Measurements from ENCODE around the gene PHYHIPL. TPM values are rescaled to one million over a fixed set of nuclear protein-coding genes. Genes with fewer than 3 reads are reported as not detected.
"Not testable (repeated sequence)": the region's sequence is repeated elsewhere in the genome, so short reads cannot be mapped to it uniquely, and the experiment has no call there.

PHYHIPL gene
- total RNA-seq, 2 experiments from 2014 or later: not detected

GRCh38 chr10:59223597-59223996 lies 47.2 kb downstream of the PHYHIPL start:
- DNase-seq; H3K9me3 Mint-ChIP-seq; H3K36me3 Mint-ChIP-seq (ENCODE audit: low read depth); H3K4me1 Mint-ChIP-seq; H3K27me3 Mint-ChIP-seq; H3K4me3 Mint-ChIP-seq; CTCF ChIA-PET; POLR2A ChIA-PET; H3K27ac Mint-ChIP-seq: not testable (repeated sequence)

DNA sequence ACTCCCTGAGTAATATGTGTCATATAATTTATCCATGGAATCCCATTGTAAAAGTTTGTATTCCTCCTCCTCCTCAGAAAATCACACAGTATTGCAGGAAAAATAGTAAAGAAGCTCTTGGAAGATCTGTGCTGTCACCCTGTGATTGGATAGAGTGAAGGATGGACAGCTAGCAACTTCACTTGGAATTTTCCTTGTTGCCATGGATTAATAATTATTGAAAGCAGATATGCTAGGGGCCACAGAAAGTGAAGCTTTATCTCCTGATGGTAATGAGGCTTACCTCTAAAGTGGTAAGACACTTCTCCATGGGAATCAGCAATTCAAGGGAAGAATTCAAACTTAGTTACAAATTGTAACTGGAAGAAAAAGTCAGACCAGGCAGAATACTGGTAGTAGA lies 48.8 kb downstream of the PHYHIPL start:
- Mint-ChIP-seq H3K9me3 (no peaks in the 10 kb centered on the region), H3K36me3 (ENCODE audit: low read depth) (no peaks in the 10 kb centered on the region), H3K4me3 (no peak overlapping the region), H3K27me3 (no peaks in the 10 kb centered on the region), H3K27ac (no peak overlapping the region), H3K4me1 (no peaks in the 10 kb centered on the region)
- DNase-seq: no peak
- CTCF ChIA-PET: no interaction called here
- POLR2A ChIA-PET: no interaction called here

DNA sequence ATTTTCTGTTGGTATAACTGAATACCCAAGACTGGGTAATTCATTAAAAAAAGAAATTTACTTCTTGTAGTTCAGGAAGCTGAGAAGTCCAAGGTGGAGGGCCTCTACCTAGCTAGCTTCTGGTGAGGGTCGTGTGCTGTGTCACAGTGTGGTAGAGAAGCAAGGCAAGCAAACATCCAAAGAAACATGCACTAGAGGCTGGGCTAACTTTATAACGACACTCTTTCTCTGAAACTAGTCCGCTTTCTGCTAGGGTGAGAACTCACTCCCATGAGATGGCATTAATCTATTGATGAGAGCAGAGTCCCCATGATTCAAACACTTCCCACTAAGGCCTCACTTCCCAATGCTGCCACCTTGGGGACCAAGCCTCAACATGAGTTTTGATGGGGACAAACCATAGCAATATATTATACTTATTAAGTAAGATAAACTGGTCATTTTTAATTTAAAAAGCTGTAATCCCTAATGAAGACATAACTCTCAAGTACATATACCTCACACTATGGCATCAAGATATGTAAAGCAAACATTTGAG lies 50.8 kb downstream of the PHYHIPL start:
- CTCF ChIA-PET: no interaction called here
- Mint-ChIP-seq H3K36me3 (ENCODE audit: low read depth) (no peaks in the 10 kb centered on the region), H3K27ac (no peak overlapping the region), H3K27me3 (no peaks in the 10 kb centered on the region), H3K9me3 (no peaks in the 10 kb centered on the region), H3K4me3 (no peak overlapping the region), H3K4me1 (no peaks in the 10 kb centered on the region)
- POLR2A ChIA-PET: no interaction called here
- no peak for DNase-seq

DNA sequence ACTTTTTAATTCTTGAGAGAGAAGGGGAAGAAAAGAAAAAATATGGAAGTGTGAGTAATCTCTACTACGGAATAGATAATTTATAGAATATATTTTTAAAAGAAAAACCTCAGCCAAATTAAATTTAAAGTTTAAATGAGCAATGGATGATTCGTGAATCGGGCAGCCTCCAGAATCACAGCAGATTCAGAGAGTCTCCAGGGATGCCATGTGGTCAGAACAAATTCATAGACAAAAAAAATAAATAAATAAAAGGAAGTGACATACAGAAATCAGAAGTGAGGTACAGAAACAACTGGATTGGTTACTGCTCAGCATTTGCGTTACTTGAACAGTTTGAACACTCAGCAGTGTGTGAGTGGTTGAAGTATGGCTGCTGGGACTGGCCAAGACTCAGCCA lies 53.0 kb downstream of the PHYHIPL start:
- no peaks in the 10 kb centered on the region for H3K9me3 Mint-ChIP-seq
- no peak for DNase-seq
- POLR2A ChIA-PET: no interaction called here
- H3K4me1 Mint-ChIP-seq: no peaks in the 10 kb centered on the region
- CTCF ChIA-PET: no interaction called here
- no peak overlapping the region for H3K4me3 Mint-ChIP-seq
- no peak overlapping the region for H3K27ac Mint-ChIP-seq
- H3K36me3 Mint-ChIP-seq (ENCODE audit: low read depth): no peaks in the 10 kb centered on the region
- H3K27me3 Mint-ChIP-seq: no peaks in the 10 kb centered on the region

DNA sequence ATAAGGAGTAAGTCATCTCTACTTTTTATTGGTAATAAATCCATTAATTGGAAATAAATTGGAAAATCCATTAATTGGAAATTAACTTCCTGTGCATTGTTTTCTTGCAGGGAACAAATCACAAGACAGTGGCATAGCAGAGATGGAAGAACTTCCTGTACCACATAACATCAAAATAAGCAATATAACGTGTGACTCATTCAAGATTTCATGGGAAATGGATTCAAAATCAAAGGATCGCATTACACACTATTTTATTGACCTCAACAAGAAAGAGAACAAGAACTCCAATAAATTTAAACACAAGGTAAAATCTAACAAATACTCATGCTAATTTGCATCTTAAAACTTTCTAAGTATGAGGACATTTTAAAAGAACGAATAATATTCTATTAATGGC lies 57.8 kb downstream of the PHYHIPL start:
- H3K9me3 Mint-ChIP-seq: no peaks in the 10 kb centered on the region
- ChIA-PET POLR2A (no interaction called here), CTCF (no interaction called here)
- no peak overlapping the region for H3K27ac Mint-ChIP-seq
- no peaks in the 10 kb centered on the region for H3K4me1 Mint-ChIP-seq
- no peak overlapping the region for H3K4me3 Mint-ChIP-seq
- no peaks in the 10 kb centered on the region for H3K36me3 Mint-ChIP-seq (ENCODE audit: low read depth)
- H3K27me3 Mint-ChIP-seq: peaks cover 2% of the 10 kb centered on the region
- no peak for DNase-seq

- Mint-ChIP-seq H3K27ac (no peak overlapping the region), H3K36me3 (ENCODE audit: low read depth) (no peaks in the 10 kb centered on the region), H3K9me3 (no peaks in the 10 kb centered on the region), H3K4me3 (no peak overlapping the region), H3K4me1 (no peaks in the 10 kb centered on the region), H3K27me3 (peaks cover 2% of the 10 kb centered on the region)
- CTCF ChIA-PET: no interaction called here
- DNase-seq: no peak
- POLR2A ChIA-PET: no interaction called here
Observed at GRCh38 chr10:59234816-59235429, 58.5 kb downstream of the PHYHIPL start.

DNA sequence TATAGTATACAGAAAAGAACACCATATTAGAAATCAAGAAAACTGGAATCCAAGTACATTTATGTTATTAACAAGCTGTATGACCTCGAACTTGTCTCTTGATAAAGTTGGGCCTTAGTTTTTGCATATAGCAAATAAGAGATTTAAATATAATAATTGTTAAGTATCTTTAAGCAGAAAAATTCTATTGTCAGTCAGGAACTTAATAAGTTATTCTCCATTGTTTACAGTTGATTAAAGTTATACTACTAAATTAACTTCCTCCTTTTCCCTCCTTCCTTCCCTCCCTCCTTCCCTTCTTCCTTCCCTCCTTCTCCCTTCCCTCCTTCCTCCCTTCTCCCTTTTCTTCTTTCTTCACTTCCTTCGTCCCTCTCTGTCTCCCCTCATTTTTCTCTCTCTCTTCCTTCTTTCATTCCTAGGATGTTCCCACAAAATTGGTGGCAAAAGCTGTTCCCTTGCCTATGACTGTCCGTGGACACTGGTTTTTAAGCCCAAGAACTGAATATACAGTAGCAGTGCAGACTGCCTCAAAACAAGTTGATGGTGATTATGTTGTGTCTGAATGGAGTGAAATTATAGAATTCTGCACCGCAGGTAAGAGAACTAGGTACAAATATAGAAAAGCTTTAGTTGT lies 59.7 kb downstream of the PHYHIPL start:
- Mint-ChIP-seq H3K9me3 (no peaks in the 10 kb centered on the region), H3K4me1 (no peaks in the 10 kb centered on the region), H3K36me3 (ENCODE audit: low read depth) (no peaks in the 10 kb centered on the region), H3K27ac (no peak overlapping the region), H3K27me3 (peaks cover 2% of the 10 kb centered on the region), H3K4me3 (no peak overlapping the region)
- CTCF ChIA-PET: no interaction called here
- POLR2A ChIA-PET: no interaction called here
- DNase-seq: no peak

GRCh38 chr10:59237775-59238174 lies 61.3 kb downstream of the PHYHIPL start:
- Mint-ChIP-seq H3K4me1 (no peaks in the 10 kb centered on the region), H3K36me3 (ENCODE audit: low read depth) (no peaks in the 10 kb centered on the region), H3K27me3 (peaks cover 2% of the 10 kb centered on the region), H3K9me3 (no peaks in the 10 kb centered on the region), H3K27ac (no peak overlapping the region), H3K4me3 (no peak overlapping the region)
- DNase-seq: no peak
- ChIA-PET CTCF (no interaction called here), POLR2A (no interaction called here)

GRCh38 chr10:59239108-59239507 lies 62.7 kb downstream of the PHYHIPL start:
- H3K27me3 Mint-ChIP-seq; H3K4me3 Mint-ChIP-seq; H3K9me3 Mint-ChIP-seq; H3K36me3 Mint-ChIP-seq (ENCODE audit: low read depth); DNase-seq; H3K4me1 Mint-ChIP-seq; H3K27ac Mint-ChIP-seq; POLR2A ChIA-PET: not testable (repeated sequence)
- CTCF ChIA-PET: interaction anchor here (1.4 kb wide), 1 partner anchor 384 kb away, joined by 3 read pairs; no protein-coding TSS in a partner anchor

DNA sequence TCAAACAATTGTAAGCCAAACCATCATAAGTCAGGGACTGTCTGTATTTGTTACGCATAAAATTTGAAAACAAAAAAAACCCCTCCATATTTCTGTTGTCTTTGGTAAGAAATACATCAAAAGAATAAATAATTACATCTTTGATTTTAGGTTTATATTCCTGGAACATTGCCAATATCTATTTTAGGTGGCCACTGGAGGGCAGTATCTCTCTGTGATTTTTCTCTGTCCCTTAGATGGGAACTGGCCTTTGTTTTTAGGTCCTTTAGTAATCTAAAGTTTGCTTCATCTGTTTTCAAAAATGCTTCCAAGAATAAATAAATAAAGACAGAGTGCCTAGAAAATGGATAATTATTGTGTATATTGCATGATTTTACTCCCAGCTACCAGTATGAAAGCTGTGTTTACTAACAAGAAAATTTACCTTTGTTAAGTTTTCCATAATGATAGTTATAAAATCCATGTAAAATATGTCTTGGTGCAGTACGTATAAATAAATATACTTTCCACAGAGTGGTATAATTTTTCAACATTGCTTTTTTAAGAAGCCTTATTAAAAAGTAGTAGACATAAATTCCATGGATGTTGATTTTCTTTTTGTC lies 64.2 kb downstream of the PHYHIPL start:
- Mint-ChIP-seq H3K36me3 (ENCODE audit: low read depth) (no peaks in the 10 kb centered on the region), H3K4me1 (no peaks in the 10 kb centered on the region), H3K27me3 (peaks cover 2% of the 10 kb centered on the region), H3K9me3 (no peaks in the 10 kb centered on the region), H3K4me3 (no peak overlapping the region), H3K27ac (no peak overlapping the region)
- ChIA-PET CTCF (interaction anchor here (0.8 kb wide), 1 partner anchor 381 kb away, joined by 3 read pairs; no protein-coding TSS in a partner anchor), POLR2A (no interaction called here)
- no peak for DNase-seq

GRCh38 chr10:59242057-59242456 lies 65.6 kb downstream of the PHYHIPL start:
- POLR2A ChIA-PET: no interaction called here
- H3K36me3 Mint-ChIP-seq (ENCODE audit: low read depth): no peaks in the 10 kb centered on the region

GRCh38 chr10:59242991-59243390 lies 66.5 kb downstream of the PHYHIPL start:
- ChIA-PET POLR2A (no interaction called here), CTCF (no interaction called here)
- DNase-seq: no peak
- H3K36me3 Mint-ChIP-seq (ENCODE audit: low read depth): no peaks in the 10 kb centered on the region
- H3K27ac Mint-ChIP-seq: no peak overlapping the region
- no peak overlapping the region for H3K4me3 Mint-ChIP-seq
- H3K9me3 Mint-ChIP-seq: no peaks in the 10 kb centered on the region
- H3K27me3 Mint-ChIP-seq: peaks cover 2% of the 10 kb centered on the region
- no peaks in the 10 kb centered on the region for H3K4me1 Mint-ChIP-seq

More at GRCh38 chr10:59242057-59242456, 65.6 kb downstream of the PHYHIPL start:
- Mint-ChIP-seq H3K27me3 (peaks cover 2% of the 10 kb centered on the region), H3K9me3 (no peaks in the 10 kb centered on the region), H3K27ac (no peak overlapping the region), H3K4me3 (no peak overlapping the region), H3K4me1 (no peaks in the 10 kb centered on the region)
- no peak for DNase-seq
- CTCF ChIA-PET: no interaction called here

DNA sequence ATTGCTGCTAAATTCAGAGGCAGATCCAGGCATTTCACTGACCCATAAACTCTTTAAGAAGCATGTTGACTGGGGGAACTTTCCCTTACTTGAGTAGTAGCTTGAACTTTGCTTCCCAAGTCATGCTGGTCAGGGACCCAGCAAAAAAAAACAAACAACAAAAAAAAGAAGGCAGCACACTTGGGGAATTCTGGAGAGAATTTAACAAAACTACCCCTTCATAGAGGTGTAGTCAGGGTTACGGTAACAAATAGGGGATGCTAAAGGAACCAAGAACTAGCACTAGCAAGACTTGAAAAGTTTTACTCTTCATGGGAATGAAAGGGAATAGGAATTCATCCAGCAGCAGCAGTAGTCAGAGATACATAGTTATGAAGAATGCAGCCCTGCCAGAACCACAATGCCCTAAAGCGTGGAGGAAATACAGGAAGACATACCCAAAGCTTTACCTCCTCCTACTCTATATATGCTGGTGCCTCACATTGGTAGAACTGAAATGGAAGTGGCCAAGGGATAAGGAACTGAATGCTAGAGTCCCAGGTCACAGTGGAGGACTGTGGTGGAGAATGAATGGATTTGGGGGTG lies 67.3 kb downstream of the PHYHIPL start:
- H3K4me1 Mint-ChIP-seq: no peaks in the 10 kb centered on the region
- DNase-seq: no peak
- H3K9me3 Mint-ChIP-seq: no peaks in the 10 kb centered on the region
- H3K27me3 Mint-ChIP-seq: peaks cover 2% of the 10 kb centered on the region
- no peak overlapping the region for H3K27ac Mint-ChIP-seq
- POLR2A ChIA-PET: no interaction called here
- no peaks in the 10 kb centered on the region for H3K36me3 Mint-ChIP-seq (ENCODE audit: low read depth)
- no peak overlapping the region for H3K4me3 Mint-ChIP-seq
- CTCF ChIA-PET: no interaction called here

- no peak overlapping the region for H3K4me3 Mint-ChIP-seq
- POLR2A ChIA-PET: no interaction called here
- CTCF ChIA-PET: no interaction called here
- H3K9me3 Mint-ChIP-seq: no peaks in the 10 kb centered on the region
- H3K27ac Mint-ChIP-seq: no peak overlapping the region
- H3K36me3 Mint-ChIP-seq (ENCODE audit: low read depth): no peaks in the 10 kb centered on the region
- H3K4me1 Mint-ChIP-seq: no peaks in the 10 kb centered on the region
- DNase-seq: no peak
- no peaks in the 10 kb centered on the region for H3K27me3 Mint-ChIP-seq
Observed at GRCh38 chr10:59244871-59245270, 68.4 kb downstream of the PHYHIPL start.

All from activated CD4-positive, alpha-beta memory T cell treated with anti-CD3 and anti-CD28 coated beads, Interleukin-2, amount 10 ng/mL, durations not matched to agents 7 days and 5 days (primary cell).